Sigmoid colon (tissue), 7 donors: Measurements from ENCODE around the gene ELMO3. TPM values are rescaled to one million over a fixed set of nuclear protein-coding genes. Genes with fewer than 3 reads are reported as not detected.

Source experiments
- DNase-seq: peaks from one replicate; pipeline ENCODE4 v3.0.0-alpha.2; 2019
- H3K27ac ChIP-seq, 4 donors: fragments of 200-600 bp; sonication (generic); one replicate each; pipeline ENCODE4 v1.5.1; 2016 to 2019; ENCODE audit warnings: mild to moderate bottlenecking in 1 of 4
- H3K27me3 ChIP-seq, 3 donors: fragments of 200-600 bp; sonication (generic); one replicate each; pipeline ENCODE4 v1.5.1; 2019; ENCODE audit warnings: mild to moderate bottlenecking in 1 of 3
- H3K36me3 ChIP-seq, 4 donors: fragments of 200-600 bp; sonication (generic); one replicate each; pipeline ENCODE4 v1.5.1; 2016 to 2019
- H3K4me1 ChIP-seq, 4 donors: fragments of 200-600 bp; sonication (generic); one replicate each; pipeline ENCODE4 v1.5.1; 2017 to 2019
- H3K4me3 ChIP-seq, 4 donors: fragments of 200-600 bp; sonication (generic); one replicate each; pipeline ENCODE4 v1.5.1; 2017 to 2019; ENCODE audit warnings: mild to moderate bottlenecking in 2 of 4, moderate library complexity in 1 of 4
- H3K9me3 ChIP-seq, 4 donors: fragments of 200-600 bp in 3 of 4; sonication (generic) in 3 of 4; one replicate each; pipeline versions ENCODE4 v1.5.1 to v1.6.1; 2013 to 2019
- CTCF ChIP-seq, 4 experiments: fragments of 450-650 bp in 3 of 4; fragments of 200-600 bp in 1 of 4; IDR thresholded peaks; one replicate each; pipeline ENCODE4 v1.5.1; 2016 to 2019; ENCODE audit warnings: antibody characterized with exemption in 4 of 4, mild to moderate bottlenecking in 3 of 4, moderate library complexity in 2 of 4
- EP300 ChIP-seq, 4 donors: sonication (generic); formaldehyde crosslinking; IDR thresholded peaks; one replicate each; pipeline ENCODE4 v1.6.1; 2017; ENCODE audit warnings: antibody characterized with exemption in 4 of 4
- POLR2A ChIP-seq, 2 donors: fragments of 450-650 bp; IDR thresholded peaks; one replicate each; pipeline ENCODE4 v1.6.1; 2016; ENCODE audit warnings: antibody characterized with exemption in 2 of 2, mild to moderate bottlenecking in 2 of 2, moderate library complexity in 2 of 2
- POLR2AphosphoS5 ChIP-seq, 4 donors: sonication (generic); formaldehyde crosslinking; IDR thresholded peaks; one replicate each; pipeline ENCODE4 v1.6.1; 2017; ENCODE audit warnings: antibody characterized with exemption in 4 of 4
- WGBS, 2 donors: extraction: QIAGEN DNeasy Blood & Tissue Kit; methylation state at CpG; one replicate each; pipeline ENCODE4 v1.1.7; 2013; 5-methylcytosine and 5-hydroxymethylcytosine counted together
- intact Hi-C: fragments of 100-400 bp; cut with DNase I; formaldehyde crosslinking; loops from one replicate; pipeline ENCODE4 v1.15.1; 2023
- polyA plus RNA-seq, 3 donors: library from polyadenylated mRNA; stranded (reverse); fragments of 200-250 nt; gene quantifications; one replicate each; pipeline ENCODE4 v1.2.3, GENCODE V29; 2013
- total RNA-seq, 4 donors: library from RNA; depleted of rRNA; stranded (reverse); fragments of >200 nt; gene quantifications; one replicate each; pipeline ENCODE4 v1.1.0, GENCODE V29; 2016
- donor health status: healthy with polysubstance abuse.
- donor health status: Bipolar disorder and iron deficiency.
- donor health status: healthy.

Gene ELMO3
- total and polyA plus RNA-seq, 7 donors: 0.14 to 41.8 (median 1.7) TPM

GRCh38 chr16:67196881-67197280 is 2.0 kb upstream of the ELMO3 start:
- H3K36me3 ChIP-seq: peaks cover 33 to 59% (median 45%) of the 10 kb centered on the region in 4 donors
- TF ChIP-seq EP300 (IDR thresholded peaks at IDR 0.05) (no peak), POLR2A (IDR thresholded peaks at IDR 0.05) (no peak), CTCF (IDR thresholded peaks at IDR 0.05) (no peak), POLR2AphosphoS5 (IDR thresholded peaks at IDR 0.05) (no peak)
- H3K4me3 ChIP-seq: no peak overlapping the region
- peaks cover 1 to 32% (median 28%) of the 10 kb centered on the region in 4 donors for H3K4me1 ChIP-seq
- intact Hi-C loops: no loop called here
- WGBS, 2 donors: 97% methylated on average over 1 of the region's 1 CpG
- no peaks in the 10 kb centered on the region for H3K27me3 ChIP-seq
- H3K9me3 ChIP-seq: no peaks in the 10 kb centered on the region
- no peak for DNase-seq
- no peak overlapping the region for H3K27ac ChIP-seq

- intact Hi-C loops: no loop called here
- no peak for DNase-seq
- Histone ChIP-seq H3K36me3 (peaks cover 33 to 63% (median 48%) of the 10 kb centered on the region in 4 donors), H3K27me3 (no peaks in the 10 kb centered on the region), H3K4me3 (no peak overlapping the region), H3K9me3 (no peaks in the 10 kb centered on the region), H3K4me1 (peaks cover under 1 to 28% (median 24%) of the 10 kb centered on the region in 4 donors), H3K27ac (no peak overlapping the region)
- TF ChIP-seq POLR2A (IDR thresholded peaks at IDR 0.05): no peak
- TF ChIP-seq CTCF (IDR thresholded peaks at IDR 0.05): no peak
- TF ChIP-seq POLR2AphosphoS5 (IDR thresholded peaks at IDR 0.05): no peak
- no peak for TF ChIP-seq EP300 (IDR thresholded peaks at IDR 0.05)
- WGBS, 2 donors: 61 to 84% methylated on average over 6 of the region's 6 CpGs
Measured at GRCh38 chr16:67197704-67198103, 1.2 kb upstream of the ELMO3 start.

GRCh38 chr16:67198238-67198734 is 645 bp upstream of the ELMO3 start:
- intact Hi-C loops: no loop called here
- H3K27me3 ChIP-seq: no peaks in the 10 kb centered on the region
- H3K27ac ChIP-seq: peak overlapping the region in 1 of 4 donors; percentile 20
- TF ChIP-seq CTCF (IDR thresholded peaks at IDR 0.05) (peak in 3 of 4 experiments; percentile 17 to 52 (median 33)), POLR2AphosphoS5 (IDR thresholded peaks at IDR 0.05) (no peak)
- no peaks in the 10 kb centered on the region for H3K9me3 ChIP-seq
- 27 to 62% methylated on average over 12 of the region's 12 CpGs for WGBS, 2 donors
- peaks cover 33 to 62% (median 48%) of the 10 kb centered on the region in 4 donors for H3K36me3 ChIP-seq
- H3K4me1 ChIP-seq: peaks cover 0 to 22% (median 19%) of the 10 kb centered on the region in 4 donors
- no peak for DNase-seq
- H3K4me3 ChIP-seq: no peak overlapping the region

- no peak for DNase-seq
- 18 to 56% methylated on average over 22 of the region's 22 CpGs for WGBS, 2 donors
- Histone ChIP-seq H3K27ac (no peak overlapping the region), H3K9me3 (no peaks in the 10 kb centered on the region), H3K27me3 (no peaks in the 10 kb centered on the region), H3K4me1 (peaks cover 0 to 11% (median 10%) of the 10 kb centered on the region in 4 donors), H3K36me3 (peaks cover 25 to 47% (median 41%) of the 10 kb centered on the region in 4 donors), H3K4me3 (no peak overlapping the region)
- intact Hi-C loops: no loop called here
- TF ChIP-seq POLR2A (IDR thresholded peaks at IDR 0.05): no peak
- no peak for TF ChIP-seq POLR2AphosphoS5 (IDR thresholded peaks at IDR 0.05)
- no peak for TF ChIP-seq CTCF (IDR thresholded peaks at IDR 0.05)
- TF ChIP-seq EP300 (IDR thresholded peaks at IDR 0.05): no peak
Measured at GRCh38 chr16:67199808-67200198, 872 bp downstream of the ELMO3 start.

- H3K9me3 ChIP-seq: no peaks in the 10 kb centered on the region
- 89 to 93% methylated on average over 8 of the region's 8 CpGs for WGBS, 2 donors
- DNase-seq: no peak
- intact Hi-C loops: no loop called here
- peaks cover 21 to 40% (median 34%) of the 10 kb centered on the region in 4 donors for H3K36me3 ChIP-seq
- no peak overlapping the region for H3K27ac ChIP-seq
- H3K4me1 ChIP-seq: peaks cover 0 to 11% (median 10%) of the 10 kb centered on the region in 4 donors
- no peak overlapping the region for H3K4me3 ChIP-seq
- H3K27me3 ChIP-seq: no peaks in the 10 kb centered on the region
- no peak for TF ChIP-seq POLR2A (IDR thresholded peaks at IDR 0.05)
- TF ChIP-seq EP300 (IDR thresholded peaks at IDR 0.05): no peak
- TF ChIP-seq CTCF (IDR thresholded peaks at IDR 0.05): no peak
- no peak for TF ChIP-seq POLR2AphosphoS5 (IDR thresholded peaks at IDR 0.05)
Measured at GRCh38 chr16:67200491-67200890, 1.6 kb downstream of the ELMO3 start.
